Measurements from ENCODE around the gene GPR161. TPM values are rescaled to one million over a fixed set of nuclear protein-coding genes. Genes with fewer than 3 reads are reported as not detected.

Gene GPR161
- total RNA-seq, 1 donor from 2014 or later: 36.8 TPM

DNA sequence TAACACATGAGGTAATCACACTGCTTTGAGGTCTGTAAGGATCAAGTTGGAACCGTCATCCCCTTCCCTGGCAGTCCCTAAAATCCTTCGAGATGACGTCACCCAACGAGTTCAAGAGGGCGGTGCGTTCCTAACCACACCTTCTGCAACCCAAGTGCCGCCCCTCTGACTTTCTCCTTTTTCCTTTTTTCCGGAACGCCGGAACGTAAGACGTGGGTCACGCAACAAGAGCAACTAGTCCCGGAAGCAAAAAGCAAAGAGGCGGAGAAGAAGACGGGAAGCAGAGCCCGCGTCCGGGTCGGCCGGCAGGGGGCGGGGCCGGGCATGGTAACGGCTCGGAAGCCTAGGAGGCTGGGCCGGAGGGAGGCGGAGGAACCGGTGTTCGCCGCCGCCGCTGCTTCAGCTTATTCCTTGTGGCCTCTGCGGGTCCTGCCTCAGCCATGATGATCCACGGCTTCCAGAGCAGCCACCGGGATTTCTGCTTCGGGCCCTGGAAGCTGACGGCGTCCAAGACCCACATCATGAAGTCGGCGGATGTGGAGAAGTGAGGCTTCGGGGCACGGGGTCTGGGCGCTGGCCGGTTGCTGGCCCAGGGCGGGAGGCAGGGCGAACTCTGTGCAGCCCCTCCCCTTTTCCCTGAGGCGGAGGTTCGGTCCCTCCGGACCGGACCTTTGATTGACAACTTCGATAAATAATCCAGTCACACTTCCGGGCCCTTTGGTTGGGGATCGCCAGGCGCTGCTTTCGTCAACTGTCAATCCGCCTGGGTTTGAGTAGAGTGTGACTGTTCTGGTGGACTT is 42.1 kb upstream of the GPR161 start, which contains the start of gene TIPRL:
TSS of gene TIPRL (plus strand) at position 325 of the 800 bp plus-strand sequence. CDS start at position 441, 116 bp downstream.
- TF ChIP-seq, protein P1, sequence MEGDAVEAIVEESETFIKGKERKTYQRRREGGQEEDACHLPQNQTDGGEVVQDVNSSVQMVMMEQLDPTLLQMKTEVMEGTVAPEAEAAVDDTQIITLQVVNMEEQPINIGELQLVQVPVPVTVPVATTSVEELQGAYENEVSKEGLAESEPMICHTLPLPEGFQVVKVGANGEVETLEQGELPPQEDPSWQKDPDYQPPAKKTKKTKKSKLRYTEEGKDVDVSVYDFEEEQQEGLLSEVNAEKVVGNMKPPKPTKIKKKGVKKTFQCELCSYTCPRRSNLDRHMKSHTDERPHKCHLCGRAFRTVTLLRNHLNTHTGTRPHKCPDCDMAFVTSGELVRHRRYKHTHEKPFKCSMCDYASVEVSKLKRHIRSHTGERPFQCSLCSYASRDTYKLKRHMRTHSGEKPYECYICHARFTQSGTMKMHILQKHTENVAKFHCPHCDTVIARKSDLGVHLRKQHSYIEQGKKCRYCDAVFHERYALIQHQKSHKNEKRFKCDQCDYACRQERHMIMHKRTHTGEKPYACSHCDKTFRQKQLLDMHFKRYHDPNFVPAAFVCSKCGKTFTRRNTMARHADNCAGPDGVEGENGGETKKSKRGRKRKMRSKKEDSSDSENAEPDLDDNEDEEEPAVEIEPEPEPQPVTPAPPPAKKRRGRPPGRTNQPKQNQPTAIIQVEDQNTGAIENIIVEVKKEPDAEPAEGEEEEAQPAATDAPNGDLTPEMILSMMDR (IDR thresholded peaks at IDR 0.05): peak; percentile 79
- H3K36me3 Mint-ChIP-seq (ENCODE audit: unreplicated experiment): no peaks in the 10 kb centered on the region
- no peaks in the 10 kb centered on the region for H3K27me3 Mint-ChIP-seq (ENCODE audit: unreplicated experiment)
- peaks cover 2% of the 10 kb centered on the region for H3K4me1 Mint-ChIP-seq (ENCODE audit: unreplicated experiment)
- H3K9me3 Mint-ChIP-seq (ENCODE audit: unreplicated experiment): no peaks in the 10 kb centered on the region
- peak; percentile 99 for DNase-seq (ENCODE audit: extremely low spot score, unreplicated experiment)
- H3K27ac Mint-ChIP-seq (ENCODE audit: unreplicated experiment): no peak within 1 kb of the TSS
- no peak within 1 kb of the TSS for H3K4me3 Mint-ChIP-seq (ENCODE audit: unreplicated experiment)

DNA sequence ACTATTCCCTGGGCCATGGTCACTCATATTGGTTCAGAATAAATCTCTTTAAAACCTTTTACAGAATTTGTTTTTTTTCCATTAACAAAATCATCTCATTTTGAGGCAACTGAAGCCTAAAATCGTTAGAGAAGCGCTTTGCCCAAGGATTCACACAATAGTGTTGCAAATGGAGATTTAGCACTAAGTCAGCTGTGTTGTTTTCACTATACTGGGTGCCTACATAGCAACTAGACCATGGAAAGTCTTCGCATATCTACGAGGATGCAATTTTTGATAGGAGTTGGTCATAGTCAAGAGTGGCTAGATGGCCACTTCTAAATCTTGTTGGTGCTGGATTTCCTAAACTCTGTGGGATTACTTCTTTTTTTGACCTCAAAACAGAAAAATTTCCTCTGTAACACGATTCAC is 41.5 kb upstream of the GPR161 start:
- Mint-ChIP-seq H3K4me3 (ENCODE audit: unreplicated experiment) (no peak overlapping the region), H3K36me3 (ENCODE audit: unreplicated experiment) (no peaks in the 10 kb centered on the region), H3K27ac (ENCODE audit: unreplicated experiment) (no peak overlapping the region), H3K9me3 (ENCODE audit: unreplicated experiment) (no peaks in the 10 kb centered on the region), H3K27me3 (ENCODE audit: unreplicated experiment) (no peaks in the 10 kb centered on the region), H3K4me1 (ENCODE audit: unreplicated experiment) (peaks cover 2% of the 10 kb centered on the region)
- TF ChIP-seq, protein P1 (IDR thresholded peaks at IDR 0.05): no peak
- DNase-seq (ENCODE audit: extremely low spot score, unreplicated experiment): no peak

DNA sequence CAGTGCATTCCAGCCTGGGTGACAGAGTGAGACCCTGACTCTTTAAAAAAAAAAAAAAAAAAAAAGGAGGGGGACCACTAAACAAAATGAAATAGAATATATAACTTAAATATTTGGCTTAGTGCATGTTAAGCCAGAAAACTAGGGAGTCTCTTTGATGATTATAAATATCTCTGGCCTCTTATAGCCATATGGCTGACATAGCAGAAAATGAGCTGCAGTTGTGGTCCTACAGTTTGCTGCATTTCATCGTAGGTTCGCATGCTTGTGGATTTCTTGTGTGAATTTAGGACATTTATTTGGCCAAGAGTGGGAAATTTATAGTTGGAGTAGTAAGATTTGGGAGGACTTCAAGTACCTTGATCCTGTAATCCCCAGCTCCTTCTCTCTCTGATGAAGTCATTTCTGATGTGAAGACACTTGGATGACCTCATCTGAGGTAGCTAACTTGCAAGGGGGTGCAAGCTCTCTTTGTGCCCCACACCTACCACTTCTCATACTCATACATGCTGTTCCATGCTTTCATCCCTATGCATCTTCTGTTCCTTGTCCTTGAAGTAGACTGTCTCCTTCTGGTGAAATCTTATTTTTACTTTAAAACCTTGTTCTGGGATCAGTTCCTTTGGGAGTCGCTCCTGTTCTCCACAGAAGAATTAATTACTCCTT is 35.7 kb upstream of the GPR161 start:
- no peak overlapping the region for H3K27ac Mint-ChIP-seq (ENCODE audit: unreplicated experiment)
- H3K4me1 Mint-ChIP-seq (ENCODE audit: unreplicated experiment): no peaks in the 10 kb centered on the region
- no peaks in the 10 kb centered on the region for H3K27me3 Mint-ChIP-seq (ENCODE audit: unreplicated experiment)
- no peaks in the 10 kb centered on the region for H3K36me3 Mint-ChIP-seq (ENCODE audit: unreplicated experiment)
- no peaks in the 10 kb centered on the region for H3K9me3 Mint-ChIP-seq (ENCODE audit: unreplicated experiment)
- no peak for DNase-seq (ENCODE audit: extremely low spot score, unreplicated experiment)
- H3K4me3 Mint-ChIP-seq (ENCODE audit: unreplicated experiment): no peak overlapping the region
- TF ChIP-seq, protein P1 (IDR thresholded peaks at IDR 0.05): no peak

DNA sequence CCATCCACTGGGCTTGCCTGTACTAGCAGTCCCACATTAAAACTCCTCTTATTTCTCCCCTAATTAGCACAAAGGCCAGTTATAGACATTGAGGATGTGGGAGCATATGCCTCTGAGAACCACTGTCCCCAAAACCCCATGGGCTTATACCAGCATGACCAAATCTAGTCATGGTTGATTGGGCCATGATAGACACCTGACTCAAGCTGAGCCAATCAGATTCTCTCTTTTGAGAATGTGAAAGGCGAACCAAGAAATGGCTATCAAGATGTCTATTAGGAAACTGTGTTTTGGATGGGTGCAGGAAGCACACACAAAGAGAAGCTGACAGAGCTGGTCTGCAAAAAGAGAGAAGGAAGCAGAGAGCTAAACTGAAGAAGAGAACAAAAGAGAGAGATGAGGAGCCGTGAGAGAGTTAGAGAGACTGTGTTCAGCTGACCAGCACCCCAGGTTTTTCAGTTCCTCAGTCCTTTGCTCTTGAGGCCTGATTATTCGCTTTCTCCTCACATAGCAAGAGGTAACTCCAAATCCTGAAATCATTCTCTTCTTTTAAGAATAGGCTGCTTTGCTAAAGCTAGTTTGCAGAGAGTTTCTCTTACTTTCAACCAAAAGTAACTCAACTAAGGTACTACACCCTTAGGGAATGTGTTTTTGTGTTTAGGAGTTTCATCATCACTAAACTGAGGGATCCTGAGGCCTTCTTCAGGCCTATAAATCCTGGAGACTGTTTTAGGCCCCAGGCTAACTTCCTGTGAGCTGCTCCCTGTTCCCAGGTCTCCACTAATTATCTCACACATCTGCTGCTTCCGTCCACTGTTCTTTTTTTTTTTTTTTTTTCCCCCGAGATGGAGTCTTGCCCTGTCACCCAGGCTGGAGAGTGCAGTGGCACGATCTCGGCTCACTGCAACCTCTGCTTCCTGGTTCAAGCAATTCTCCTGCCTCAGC is 34.1 kb upstream of the GPR161 start:
- TF ChIP-seq, protein P1 (IDR thresholded peaks at IDR 0.05): no peak
- Mint-ChIP-seq H3K27ac (ENCODE audit: unreplicated experiment) (no peak overlapping the region), H3K9me3 (ENCODE audit: unreplicated experiment) (no peaks in the 10 kb centered on the region), H3K27me3 (ENCODE audit: unreplicated experiment) (no peaks in the 10 kb centered on the region), H3K4me3 (ENCODE audit: unreplicated experiment) (no peak overlapping the region), H3K36me3 (ENCODE audit: unreplicated experiment) (no peaks in the 10 kb centered on the region), H3K4me1 (ENCODE audit: unreplicated experiment) (no peaks in the 10 kb centered on the region)
- DNase-seq (ENCODE audit: extremely low spot score, unreplicated experiment): no peak
